GM21825 (cell line): Measurements from ENCODE around the gene CD83.
"Not testable (repeated sequence)": the region's sequence is repeated elsewhere in the genome, so short reads cannot be mapped to it uniquely, and the experiment has no call there.

Experiments
- ATAC-seq: cut with Tn5 transposase; IDR thresholded peaks from one replicate; pipeline ENCODE4 v1.9.1; 2021; ENCODE audit warnings: mild to moderate bottlenecking, moderate library complexity; ENCODE audit not compliant: unreplicated experiment

CD83 gene

DNA sequence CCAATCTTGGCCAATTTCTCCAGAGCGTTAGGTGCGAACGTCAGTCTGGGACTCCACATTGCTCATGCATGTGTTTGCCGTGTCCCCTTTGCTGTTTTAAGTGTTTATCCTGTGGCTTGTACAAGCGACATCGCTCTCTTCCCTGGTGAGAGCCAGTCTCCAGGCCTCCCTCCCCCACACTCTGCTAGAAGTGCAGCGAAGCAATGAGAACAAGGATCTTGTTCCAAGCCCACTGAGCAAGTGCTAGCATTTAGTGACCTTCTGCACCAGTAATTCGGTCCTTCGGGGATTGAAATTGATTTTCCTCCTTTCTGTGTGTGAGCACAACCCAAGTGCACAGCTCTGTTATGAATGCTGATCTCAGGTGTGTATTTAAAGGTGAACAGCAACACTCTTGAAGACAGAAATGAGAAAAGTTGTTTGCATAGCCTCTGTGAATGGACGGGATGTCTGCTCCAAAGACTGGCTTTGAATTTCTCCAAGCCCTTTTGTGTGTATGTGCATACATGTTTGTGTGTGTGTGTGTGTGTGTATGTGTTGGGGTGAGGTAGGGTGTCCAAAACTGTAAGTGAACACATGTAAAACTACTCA is 29.0 kb downstream of the CD83 start:
- no peak for ATAC-seq

DNA sequence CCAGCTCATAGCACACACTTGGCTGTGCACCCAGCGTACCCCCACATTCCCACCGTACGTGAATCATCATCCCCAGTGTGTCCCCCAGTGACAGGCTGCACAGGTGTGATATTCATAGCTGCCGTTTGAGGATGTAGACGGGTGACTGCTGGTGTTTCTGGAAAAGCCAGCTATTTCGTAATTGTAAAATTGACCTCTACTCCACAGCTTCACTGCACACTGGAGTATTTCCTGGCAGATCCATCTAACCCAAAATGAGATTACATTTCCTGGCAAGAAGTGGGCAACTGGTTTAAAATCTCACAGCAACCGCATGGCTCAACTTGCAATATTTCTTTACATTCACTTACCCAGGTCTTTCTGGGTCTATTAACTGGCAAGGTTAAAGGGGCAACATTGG is 30.3 kb downstream of the CD83 start:
- no peak for ATAC-seq

DNA sequence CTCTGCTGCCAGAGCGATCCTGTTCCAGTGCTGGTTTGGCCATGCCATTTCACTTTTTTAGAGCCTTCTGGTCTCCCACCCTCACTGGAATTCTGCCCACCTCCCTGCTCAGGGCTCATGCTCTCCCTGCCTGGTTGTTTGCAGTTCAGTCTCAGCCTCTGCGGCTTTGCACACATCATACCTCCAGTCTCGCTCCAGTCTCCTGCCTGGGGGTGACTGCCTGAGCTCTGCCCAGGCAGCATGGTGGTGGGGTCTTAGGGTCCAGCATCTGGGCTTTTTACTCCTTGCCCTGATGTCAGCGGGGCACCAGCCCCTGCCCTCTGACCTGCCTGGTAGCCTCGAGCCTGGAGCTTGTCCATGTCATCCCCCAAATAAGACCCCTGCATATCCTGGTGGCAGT is 30.9 kb downstream of the CD83 start:
- ATAC-seq = no peak

DNA sequence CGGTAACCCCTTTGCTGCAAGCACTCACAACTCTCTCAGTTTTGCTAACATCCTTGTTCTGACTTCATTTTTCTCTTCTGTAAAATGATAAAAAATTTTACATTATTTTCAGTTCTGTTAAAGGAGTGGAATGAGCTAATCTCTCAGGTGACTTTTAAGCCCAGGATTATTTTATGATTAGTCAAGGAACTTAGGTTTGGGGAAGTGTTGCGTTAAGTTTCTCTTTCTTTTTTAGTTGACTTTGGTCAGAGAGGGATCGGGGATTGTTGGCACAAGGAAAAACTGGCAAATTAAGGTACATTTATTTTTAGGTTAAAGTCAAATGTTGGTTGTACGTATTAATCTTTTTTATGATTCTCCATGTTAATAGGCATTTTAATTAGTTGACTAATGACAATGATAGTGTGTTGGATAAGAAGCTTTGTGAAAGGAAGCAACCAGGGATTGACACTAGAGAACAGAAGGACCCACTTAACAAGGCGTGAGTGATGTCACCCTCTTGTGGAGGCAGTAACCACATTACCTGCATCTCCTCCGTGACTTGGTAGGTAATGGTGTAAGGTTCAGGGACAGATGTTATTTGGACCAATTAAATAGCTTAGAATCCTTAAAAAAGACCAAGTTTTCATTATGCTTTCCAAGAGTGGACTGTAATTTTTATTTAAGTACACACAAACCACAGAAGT is 31.6 kb downstream of the CD83 start:
- ATAC-seq = no peak

DNA sequence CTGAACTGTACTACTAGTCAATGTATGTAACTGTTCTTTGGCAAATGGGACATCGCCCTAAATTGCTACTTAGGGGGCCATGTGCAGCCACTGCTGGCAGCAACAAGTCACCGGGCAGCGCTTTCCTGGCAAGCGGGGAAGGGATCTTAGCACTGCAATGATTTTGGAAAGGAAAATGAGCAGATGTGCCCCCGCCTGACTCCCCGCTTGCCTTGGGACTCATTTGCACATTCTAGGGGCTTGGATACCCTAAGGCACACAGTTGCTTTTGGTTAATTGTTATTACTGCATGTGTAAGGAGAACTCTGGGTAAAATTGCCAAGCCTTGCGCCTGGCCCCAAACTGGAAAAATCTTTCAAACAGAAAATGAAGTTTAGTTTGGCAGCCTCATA is 32.2 kb downstream of the CD83 start:
- no peak for ATAC-seq

DNA sequence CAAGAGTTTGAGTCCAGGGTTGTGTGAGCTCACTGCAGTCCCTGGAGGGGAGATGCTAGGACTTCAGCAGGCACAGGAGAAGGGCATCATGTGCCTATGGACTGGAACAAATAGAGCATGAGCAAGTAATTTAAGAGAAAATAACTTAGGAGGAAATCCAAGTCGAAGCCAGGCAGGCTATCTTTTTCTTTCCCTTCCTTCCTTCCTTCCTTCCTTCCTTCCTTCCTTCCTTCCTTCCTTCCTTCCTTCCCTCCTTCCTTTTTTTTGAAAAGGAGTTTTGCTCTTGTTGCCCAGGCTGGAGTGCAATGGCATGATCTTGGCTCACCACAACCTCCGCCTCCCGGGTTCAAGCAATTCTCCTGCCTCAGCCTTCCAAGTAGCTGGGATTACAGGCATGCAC is 33.7 kb downstream of the CD83 start:
- not testable (repeated sequence) for ATAC-seq

DNA sequence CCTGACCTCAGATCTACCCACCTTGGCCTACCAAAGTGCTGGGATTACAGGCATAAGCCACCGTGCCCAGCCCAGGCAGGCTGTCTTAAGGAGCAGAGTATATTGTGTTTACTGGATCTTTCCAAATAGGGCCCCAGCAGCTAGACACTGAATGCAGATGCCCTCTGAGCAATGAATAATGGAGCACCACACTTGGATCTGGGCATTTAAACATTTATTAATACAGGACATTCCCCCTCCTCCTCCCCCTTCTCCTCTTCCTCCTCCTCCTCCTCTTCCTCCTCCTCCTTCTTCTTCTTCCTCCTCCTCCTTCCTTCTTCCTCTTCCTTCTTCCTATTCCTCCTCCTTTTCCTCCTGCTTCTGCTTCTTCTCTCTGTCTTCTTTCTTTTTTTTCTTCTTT is 34.2 kb downstream of the CD83 start:
- no peak for ATAC-seq

DNA sequence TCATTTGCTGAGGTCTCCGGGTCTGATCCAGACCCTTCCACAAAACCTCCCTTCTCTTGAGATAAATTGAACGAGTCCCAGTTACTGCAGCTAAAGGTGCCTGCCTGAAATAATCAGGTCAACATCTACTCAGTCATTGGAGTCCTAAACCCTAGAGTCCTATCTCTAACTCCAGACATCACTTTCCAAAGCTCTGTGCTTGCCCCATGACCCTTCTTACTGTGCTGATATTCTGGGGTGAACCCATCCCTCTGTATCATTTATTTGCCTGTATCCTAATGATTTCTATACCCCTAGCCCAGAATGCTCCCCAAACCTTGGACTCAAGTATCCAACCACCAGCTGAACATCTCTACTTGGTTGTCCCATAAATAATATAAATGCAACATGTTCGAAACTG is 35.7 kb downstream of the CD83 start:
- no peak for ATAC-seq

DNA sequence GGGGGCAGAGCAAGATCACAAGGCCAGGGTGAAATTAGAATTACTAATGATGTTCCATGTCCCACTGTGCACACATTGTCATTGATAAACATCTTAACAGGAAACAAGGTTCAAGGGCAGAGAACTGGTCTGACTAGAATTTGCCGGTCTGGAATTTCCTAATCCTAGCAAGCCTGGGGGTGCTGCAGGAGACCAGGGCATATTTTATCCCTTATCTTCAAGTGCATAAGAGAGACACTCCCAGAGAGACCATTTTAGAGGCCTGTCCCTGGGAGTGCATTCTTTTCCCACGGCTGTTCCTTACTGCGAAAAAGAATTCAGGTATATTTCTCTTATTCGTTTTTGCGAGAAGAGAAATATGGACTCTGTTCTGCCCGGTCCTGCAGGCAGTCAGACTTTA is 41.5 kb downstream of the CD83 start:
- no peak for ATAC-seq

DNA sequence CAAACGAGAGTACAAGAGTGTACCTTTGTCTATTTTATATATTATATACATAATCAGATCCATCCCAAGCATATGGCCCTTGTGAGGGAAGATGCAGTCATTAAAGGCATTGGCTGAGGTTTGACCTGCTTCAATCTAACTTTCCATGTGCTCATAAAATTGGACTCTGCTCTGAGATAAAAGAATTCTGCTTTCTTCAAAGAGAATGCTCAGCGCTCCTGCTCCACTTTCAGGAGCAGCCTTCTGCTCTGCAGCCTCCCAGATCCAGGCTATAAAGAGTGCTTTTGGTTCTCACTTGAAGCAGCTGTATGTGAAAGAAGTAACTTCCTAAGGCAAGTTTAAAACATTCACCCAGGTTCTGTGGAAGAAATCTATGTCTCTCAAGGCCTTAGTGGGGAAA is 45.3 kb downstream of the CD83 start:
- no peak for ATAC-seq

DNA sequence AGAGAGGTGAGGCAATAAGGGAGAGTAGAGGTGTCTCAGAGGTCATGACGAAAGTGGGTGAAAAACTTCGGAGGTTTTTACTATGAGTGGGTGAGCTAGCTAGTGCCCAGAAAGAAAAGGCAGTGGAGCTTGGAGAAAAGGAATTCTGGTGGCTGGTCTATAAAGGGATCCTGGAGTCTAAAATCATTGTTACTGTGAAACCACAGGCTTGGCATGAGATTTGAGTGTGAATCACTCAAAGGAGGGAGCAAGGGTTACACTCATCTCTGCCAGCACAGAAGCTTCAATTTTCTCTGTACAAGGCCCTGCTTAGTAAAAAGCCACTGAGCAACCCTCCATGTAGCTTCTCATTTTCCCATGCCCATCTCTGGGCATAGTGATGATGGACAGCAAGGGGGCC is 47.5 kb downstream of the CD83 start:
- ATAC-seq = no peak

DNA sequence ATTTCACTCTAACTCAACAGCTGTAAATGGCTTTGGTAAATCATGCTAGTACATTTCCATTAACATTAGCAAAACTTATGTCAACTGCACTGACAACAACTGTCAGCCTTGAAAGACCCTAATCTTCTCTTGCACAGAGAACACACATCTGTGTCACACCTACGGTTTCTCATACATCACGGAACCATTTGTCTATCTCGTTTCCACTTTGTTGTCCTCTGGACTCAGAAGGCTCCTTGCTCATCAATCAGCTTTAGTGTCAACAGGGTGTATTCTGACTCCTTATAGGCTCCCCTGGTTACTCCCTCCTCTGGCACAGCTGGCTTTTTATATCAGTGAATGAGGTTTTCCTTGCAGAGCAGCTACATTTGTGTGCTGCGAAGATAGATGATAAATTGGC is 49.3 kb downstream of the CD83 start:
- ATAC-seq = no peak

DNA sequence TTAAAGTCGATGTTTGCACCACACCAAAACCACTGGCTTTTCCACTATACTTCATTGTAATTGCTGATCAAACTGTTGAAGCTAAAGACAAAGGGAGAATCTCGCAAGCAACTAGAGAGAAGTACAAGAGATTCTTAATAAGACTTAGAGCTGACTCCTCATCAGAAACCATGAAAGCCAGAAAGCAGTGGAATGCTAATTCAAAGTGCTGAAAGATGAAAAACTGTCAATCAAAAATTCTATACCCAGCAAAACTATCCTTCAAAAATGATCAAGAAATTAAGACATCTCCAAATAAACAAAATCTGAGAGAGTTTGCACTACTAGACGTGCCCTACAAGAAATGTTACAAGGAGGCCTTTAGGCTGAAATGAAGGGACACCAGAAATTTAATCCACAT is 52.6 kb downstream of the CD83 start:
- ATAC-seq = no peak

DNA sequence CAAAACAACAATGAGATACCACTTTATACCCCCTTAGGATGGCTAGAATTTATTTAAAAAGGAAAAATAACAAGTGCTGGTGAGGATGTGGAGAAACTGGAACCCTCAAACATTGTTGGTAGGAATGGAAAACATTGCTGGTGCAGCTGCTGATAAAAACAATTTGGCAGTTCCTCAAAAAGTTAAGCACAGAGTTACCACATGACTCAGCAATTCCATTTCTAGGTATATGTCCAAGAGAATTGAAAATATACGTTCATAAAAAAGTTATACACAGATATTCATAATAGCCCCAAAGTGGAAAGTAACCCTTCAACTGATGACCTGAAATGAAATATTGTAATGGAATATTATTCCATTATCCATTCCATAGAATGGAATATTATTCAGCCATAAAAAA is 55.0 kb downstream of the CD83 start:
- ATAC-seq = no peak

DNA sequence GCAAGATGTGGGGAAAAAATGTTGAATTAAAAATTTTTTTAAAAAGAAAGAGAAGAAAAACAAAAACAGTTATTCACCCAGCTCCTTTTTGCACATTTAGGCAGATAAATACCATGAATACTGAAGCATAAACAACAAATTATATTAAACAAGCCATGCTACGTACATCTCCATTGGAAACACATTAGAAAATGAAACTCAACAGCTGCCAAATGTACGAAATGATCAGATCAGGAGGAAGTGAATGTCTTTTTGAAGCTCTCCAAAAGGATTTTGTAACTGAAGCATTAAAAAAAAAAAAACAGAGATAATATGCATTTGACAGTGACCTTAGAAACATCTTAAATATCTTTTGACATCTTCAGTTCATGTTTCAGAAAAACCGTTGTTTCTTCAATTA is 56.7 kb downstream of the CD83 start:
- no peak for ATAC-seq

DNA sequence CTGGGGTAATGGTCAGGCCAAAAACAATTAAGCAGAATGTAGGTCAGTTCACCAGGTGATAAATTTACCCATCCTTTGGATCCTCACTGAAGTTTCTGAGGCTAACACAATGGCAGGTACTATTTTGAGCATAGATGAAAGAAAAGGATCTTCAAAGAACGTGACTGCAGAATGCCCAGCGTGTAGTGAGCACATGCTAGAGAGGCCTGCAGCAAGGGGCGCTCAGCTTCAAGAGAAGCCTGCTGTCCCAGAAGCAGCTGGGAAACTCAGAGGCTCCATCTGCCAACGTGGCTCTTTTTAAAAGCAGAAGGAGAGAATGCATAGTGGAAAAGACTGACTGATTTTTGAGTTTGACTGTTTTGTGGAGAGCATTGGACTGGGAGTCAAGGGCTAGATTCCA is 57.4 kb downstream of the CD83 start:
- no peak for ATAC-seq

DNA sequence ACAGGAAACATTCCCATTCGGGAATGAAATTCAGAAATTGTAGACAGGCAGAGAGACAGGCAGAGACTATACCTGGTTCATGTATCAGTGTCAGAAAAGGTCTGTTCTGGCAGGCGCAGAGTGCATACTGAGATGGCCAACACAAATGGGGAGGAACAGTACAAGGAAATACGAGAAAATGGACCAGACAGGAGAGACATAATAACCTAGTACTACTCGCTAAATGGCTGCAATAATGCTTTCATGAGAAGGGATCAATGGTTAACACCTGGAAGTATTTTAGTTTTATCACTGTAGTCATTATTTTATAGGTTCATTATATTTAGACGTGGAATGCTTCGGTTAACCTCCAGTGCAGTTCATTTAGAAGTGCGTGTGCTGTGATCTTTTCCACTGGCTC is 58.9 kb downstream of the CD83 start:
- ATAC-seq = no peak

DNA sequence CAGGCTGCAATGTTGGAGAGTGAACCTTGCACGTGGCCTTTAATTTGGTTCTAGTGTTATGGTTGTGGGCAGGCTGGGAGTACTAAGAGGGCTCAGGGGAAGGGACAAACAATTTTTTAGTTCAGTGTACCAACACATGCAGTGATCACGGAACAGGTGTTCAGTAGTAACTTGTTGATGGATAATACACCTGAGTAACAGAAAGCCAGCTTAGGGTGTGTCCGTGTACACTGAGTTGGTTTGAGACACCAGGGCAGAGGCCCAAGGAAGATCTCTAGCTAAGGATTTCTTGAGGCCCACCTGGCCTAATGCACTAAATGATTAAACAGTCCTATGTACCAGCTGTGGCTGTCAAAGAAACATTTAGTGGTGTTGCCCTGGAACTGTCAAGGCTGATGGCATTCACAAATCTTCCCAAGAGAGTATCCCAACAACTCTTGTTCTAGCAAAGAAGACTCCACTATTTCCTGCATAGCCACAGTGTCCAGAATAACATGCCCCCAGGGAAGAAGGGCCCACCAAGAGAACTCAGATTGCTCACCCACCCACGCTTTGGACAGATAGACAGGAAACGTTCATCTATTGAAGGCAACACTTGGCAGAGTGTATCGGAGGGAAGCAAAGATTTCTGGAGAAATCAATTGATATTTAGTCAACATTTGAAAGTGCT is 60.0 kb downstream of the CD83 start:
- no peak for ATAC-seq

DNA sequence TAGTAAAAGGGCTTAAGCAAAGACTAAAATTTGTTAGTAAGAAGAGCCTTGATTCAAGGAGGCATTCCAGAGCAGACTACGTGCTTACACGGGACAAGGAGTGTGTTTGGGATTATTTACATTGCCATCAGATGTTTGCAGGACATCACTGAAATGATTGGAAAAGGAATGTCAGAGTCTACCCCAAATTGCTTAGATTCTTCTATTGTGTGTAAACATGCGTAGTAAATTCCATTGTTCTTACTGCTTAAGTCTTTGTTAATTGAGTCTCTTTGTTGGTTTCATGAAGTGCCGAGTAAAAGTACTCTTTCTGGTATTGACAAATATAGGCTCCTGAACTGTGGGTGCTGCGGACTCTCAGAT is 60.5 kb downstream of the CD83 start:
- no peak for ATAC-seq

DNA sequence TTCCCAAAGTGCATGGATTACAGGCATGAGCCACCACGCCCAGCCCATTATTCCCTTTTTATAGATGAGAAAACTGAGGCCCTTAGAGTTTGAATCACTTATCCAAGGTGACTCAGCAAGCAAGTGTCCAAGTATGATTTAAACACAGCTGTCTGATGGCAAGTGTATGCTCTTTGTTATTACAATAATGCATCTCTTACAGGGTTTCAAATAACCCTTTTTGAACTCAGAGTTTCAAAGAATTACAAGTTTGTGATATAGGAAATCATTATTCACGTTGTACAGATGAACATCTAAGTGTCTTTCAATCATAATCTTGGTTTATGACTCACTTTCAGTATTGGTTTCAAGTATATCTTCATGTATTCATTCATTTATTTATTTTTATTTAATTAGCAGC is 63.0 kb downstream of the CD83 start:
- ATAC-seq = no peak

DNA sequence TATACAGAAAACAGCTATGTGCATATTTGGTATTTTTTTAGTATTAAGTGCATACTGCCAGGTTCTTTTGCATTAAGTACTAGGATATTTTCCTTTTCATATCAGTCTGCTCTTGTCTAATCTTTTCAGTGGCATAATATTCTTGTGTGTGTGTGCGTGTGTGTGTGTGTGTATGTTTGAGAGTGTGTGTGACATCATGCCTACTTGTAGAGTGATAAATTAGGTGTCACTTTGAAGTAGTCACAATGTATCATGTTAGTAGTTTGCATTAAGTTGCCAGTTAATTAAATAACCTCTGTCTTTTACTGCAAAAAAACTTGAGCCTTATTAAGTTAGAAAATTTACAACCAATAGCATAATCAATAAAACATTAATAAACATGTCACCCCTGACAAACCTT is 65.3 kb downstream of the CD83 start:
- ATAC-seq = no peak
